Measurements from ENCODE around the gene C15orf61. TPM values are rescaled to one million over a fixed set of nuclear protein-coding genes. Genes with fewer than 3 reads are reported as not detected.

C15orf61 gene
- total RNA-seq, 1 experiment from 2014 or later: 13.3 TPM

DNA sequence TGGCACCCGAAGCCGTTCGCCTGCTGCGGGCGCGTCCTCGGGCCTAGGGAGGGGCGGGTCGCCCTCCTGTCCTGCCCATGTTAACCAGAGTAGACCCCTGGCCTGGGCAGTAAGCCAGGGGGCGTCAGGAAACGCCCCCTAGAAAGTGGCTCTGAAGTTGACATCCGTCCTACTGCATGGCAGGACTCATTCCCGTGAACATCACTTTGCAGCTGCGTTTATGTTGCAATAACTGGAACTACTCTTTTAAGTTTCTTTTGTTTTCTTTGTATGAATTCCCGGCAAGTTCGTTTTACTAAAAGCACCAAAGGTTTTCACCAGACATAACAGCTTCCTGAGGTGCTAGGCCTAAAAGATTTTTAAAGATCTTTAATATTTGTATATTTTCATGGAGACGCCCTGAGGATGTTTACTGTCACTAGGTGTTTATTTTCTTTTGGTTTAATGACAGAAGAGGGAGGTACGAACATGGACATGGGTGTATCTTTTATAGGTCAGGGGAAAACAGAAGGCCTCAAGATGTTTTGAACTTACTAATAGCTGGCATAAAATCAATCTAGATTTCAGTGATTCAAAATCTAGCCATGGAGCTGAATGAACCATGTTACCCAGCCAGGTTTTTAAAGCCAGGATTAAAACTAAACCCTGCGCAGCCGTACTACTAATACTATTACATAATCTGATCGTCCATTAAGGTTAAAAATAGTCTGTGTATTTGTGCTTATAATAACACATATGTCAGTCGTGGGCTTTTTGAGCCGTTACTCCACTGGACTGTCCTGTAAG, 1.0 kb downstream of the C15orf61 start:
- H3K9me3 ChIP-seq (ENCODE audit: low read length): no peaks in the 10 kb centered on the region
- peak overlapping the region; percentile 90 for H3K4me2 ChIP-seq (ENCODE audit: low read depth, low read length, poor library complexity, severe bottlenecking)
- peaks cover 8% of the 10 kb centered on the region for H3K36me3 ChIP-seq (ENCODE audit: insufficient read depth, low read length)
- no peaks in the 10 kb centered on the region for H3K9me2 ChIP-seq (replicated peaks; ENCODE audit: insufficient read depth, low read length)
- peak overlapping the region; percentile 78 for H3K4me3 ChIP-seq (ENCODE audit: low read length)
- H2AFZ ChIP-seq (ENCODE audit: low read length): peak overlapping the region; percentile 10; the same call in 1 of the 2 replicates
- peak overlapping the region; percentile 60 for H3K27ac ChIP-seq (ENCODE audit: low read length)
- H3K9ac ChIP-seq (ENCODE audit: low read length): peak overlapping the region; percentile 88
- H3K27me3 ChIP-seq (ENCODE audit: low read length): no peaks in the 10 kb centered on the region
- peaks cover 4% of the 10 kb centered on the region; the same call in 1 of the 2 replicates for H4K20me1 ChIP-seq (ENCODE audit: insufficient read depth, low read depth, low read length)
- peaks cover 30% of the 10 kb centered on the region for H3K4me1 ChIP-seq (ENCODE audit: low read length)
- DNase-seq: peak; percentile 59
- H3K79me2 ChIP-seq (ENCODE audit: low read length): peaks cover 46% of the 10 kb centered on the region

- Histone ChIP-seq H3K27ac (ENCODE audit: low read length) (no peak overlapping the region), H3K4me2 (ENCODE audit: low read depth, low read length, poor library complexity, severe bottlenecking) (peak overlapping the region; percentile 90), H3K9me3 (ENCODE audit: low read length) (no peaks in the 10 kb centered on the region), H3K9ac (ENCODE audit: low read length) (no peak overlapping the region), H3K27me3 (ENCODE audit: low read length) (no peaks in the 10 kb centered on the region), H4K20me1 (ENCODE audit: insufficient read depth, low read depth, low read length) (peaks cover 7% of the 10 kb centered on the region), H3K4me3 (ENCODE audit: low read length) (peak overlapping the region; percentile 78), H3K4me1 (ENCODE audit: low read length) (peaks cover 30% of the 10 kb centered on the region), H3K79me2 (ENCODE audit: low read length) (peaks cover 46% of the 10 kb centered on the region), H3K9me2 (replicated peaks; ENCODE audit: insufficient read depth, low read length) (no peaks in the 10 kb centered on the region), H3K36me3 (ENCODE audit: insufficient read depth, low read length) (peaks cover 19% of the 10 kb centered on the region), H2AFZ (ENCODE audit: low read length) (no peak overlapping the region)
- no peak for DNase-seq
Measured at GRCh38 chr15:67523330-67523729, 2.4 kb downstream of the C15orf61 start.

DNA sequence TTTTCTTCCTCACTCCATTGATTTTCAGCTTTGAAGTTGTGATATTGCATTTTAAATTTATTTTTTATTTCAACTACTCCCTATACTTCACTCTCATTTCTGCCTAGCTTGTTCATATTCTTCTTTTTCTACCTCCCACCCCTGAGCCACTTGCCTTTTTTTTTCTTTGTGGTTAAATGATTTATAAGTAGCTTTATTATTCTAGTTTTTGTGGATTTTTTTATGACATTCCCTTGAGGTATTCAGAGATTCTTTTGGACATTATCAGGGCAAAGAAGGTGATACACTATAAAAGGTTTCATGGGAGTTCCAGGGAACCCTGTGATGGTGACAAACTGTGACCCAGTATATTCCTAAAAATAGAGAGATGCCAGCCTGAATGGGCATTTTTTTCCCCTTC, 3.3 kb downstream of the C15orf61 start:
- H3K27me3 ChIP-seq (ENCODE audit: low read length): no peaks in the 10 kb centered on the region
- H4K20me1 ChIP-seq (ENCODE audit: insufficient read depth, low read depth, low read length): peaks cover 8% of the 10 kb centered on the region
- H3K27ac ChIP-seq (ENCODE audit: low read length): no peak overlapping the region
- peaks cover 24% of the 10 kb centered on the region for H3K36me3 ChIP-seq (ENCODE audit: insufficient read depth, low read length)
- H3K4me2 ChIP-seq (ENCODE audit: low read depth, low read length, poor library complexity, severe bottlenecking): no peak overlapping the region
- peaks cover 46% of the 10 kb centered on the region for H3K79me2 ChIP-seq (ENCODE audit: low read length)
- no peak for DNase-seq
- no peaks in the 10 kb centered on the region for H3K9me3 ChIP-seq (ENCODE audit: low read length)
- H3K4me1 ChIP-seq (ENCODE audit: low read length): peaks cover 30% of the 10 kb centered on the region
- H3K9ac ChIP-seq (ENCODE audit: low read length): no peak overlapping the region
- no peak overlapping the region for H2AFZ ChIP-seq (ENCODE audit: low read length)
- H3K9me2 ChIP-seq (replicated peaks; ENCODE audit: insufficient read depth, low read length): no peaks in the 10 kb centered on the region
- no peak overlapping the region for H3K4me3 ChIP-seq (ENCODE audit: low read length)

- H3K4me1 ChIP-seq (ENCODE audit: low read length): peaks cover 10% of the 10 kb centered on the region; the same call in 1 of the 2 replicates
- H3K27ac ChIP-seq (ENCODE audit: low read length): no peak overlapping the region
- no peak for DNase-seq
- no peak overlapping the region for H2AFZ ChIP-seq (ENCODE audit: low read length)
- H3K9me2 ChIP-seq (replicated peaks; ENCODE audit: insufficient read depth, low read length): no peaks in the 10 kb centered on the region
- H3K9me3 ChIP-seq (ENCODE audit: low read length): no peaks in the 10 kb centered on the region
- peaks cover 19% of the 10 kb centered on the region for H3K79me2 ChIP-seq (ENCODE audit: low read length)
- no peaks in the 10 kb centered on the region for H3K27me3 ChIP-seq (ENCODE audit: low read length)
- H3K9ac ChIP-seq (ENCODE audit: low read length): no peak overlapping the region
- H3K4me3 ChIP-seq (ENCODE audit: low read length): no peak overlapping the region
- H3K36me3 ChIP-seq (ENCODE audit: insufficient read depth, low read length): peaks cover 24% of the 10 kb centered on the region
- H4K20me1 ChIP-seq (ENCODE audit: insufficient read depth, low read depth, low read length): peaks cover 8% of the 10 kb centered on the region
- H3K4me2 ChIP-seq (ENCODE audit: low read depth, low read length, poor library complexity, severe bottlenecking): no peak overlapping the region
Measured at GRCh38 chr15:67528513-67528912, 7.6 kb downstream of the C15orf61 start.

DNA sequence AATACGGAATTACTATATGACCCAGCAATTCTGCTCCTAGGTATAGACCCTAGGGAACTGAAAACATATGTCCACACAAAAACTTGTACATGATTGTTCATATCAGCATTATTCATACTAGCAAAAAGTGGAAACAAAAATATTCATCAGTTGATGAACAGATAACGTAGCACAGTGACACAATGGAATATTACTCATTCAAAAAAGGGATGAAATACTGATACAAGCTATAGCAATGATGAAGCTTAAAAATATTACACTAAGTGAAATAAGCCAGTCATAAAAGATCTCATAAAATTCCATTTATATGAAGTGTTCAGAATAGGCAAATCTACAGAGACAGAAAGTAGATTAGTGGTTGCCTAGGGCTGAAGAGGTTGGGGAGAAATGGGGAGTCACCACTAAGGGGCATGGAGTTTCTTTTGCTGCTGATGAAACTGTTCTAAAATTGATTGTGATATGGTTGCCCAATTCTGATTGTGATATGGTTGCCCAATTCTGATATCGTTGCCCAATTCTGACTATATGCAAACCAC, 10.5 kb downstream of the C15orf61 start:
- no peak for DNase-seq
- Histone ChIP-seq H3K9me2 (replicated peaks; ENCODE audit: insufficient read depth, low read length) (no peaks in the 10 kb centered on the region), H3K4me3 (ENCODE audit: low read length) (no peak overlapping the region), H3K4me1 (ENCODE audit: low read length) (0 out of 2 replicates have a peak, but pooled peaks cover 2% of the 10 kb centered on the region), H3K36me3 (ENCODE audit: insufficient read depth, low read length) (peaks cover 21% of the 10 kb centered on the region), H4K20me1 (ENCODE audit: insufficient read depth, low read depth, low read length) (peaks cover 4% of the 10 kb centered on the region; the same call in 1 of the 2 replicates), H2AFZ (ENCODE audit: low read length) (no peak overlapping the region), H3K4me2 (ENCODE audit: low read depth, low read length, poor library complexity, severe bottlenecking) (no peak overlapping the region), H3K27ac (ENCODE audit: low read length) (no peak overlapping the region), H3K9me3 (ENCODE audit: low read length) (no peaks in the 10 kb centered on the region), H3K9ac (ENCODE audit: low read length) (no peak overlapping the region), H3K79me2 (ENCODE audit: low read length) (no peaks in the 10 kb centered on the region), H3K27me3 (ENCODE audit: low read length) (no peaks in the 10 kb centered on the region)

GRCh38 chr15:67533873-67534272, 12.9 kb downstream of the C15orf61 start:
- H3K9me2 ChIP-seq (replicated peaks; ENCODE audit: insufficient read depth, low read length): no peaks in the 10 kb centered on the region
- no peak overlapping the region for H3K9ac ChIP-seq (ENCODE audit: low read length)
- DNase-seq: peak; percentile 22
- no peaks in the 10 kb centered on the region for H3K27me3 ChIP-seq (ENCODE audit: low read length)
- no peak overlapping the region for H2AFZ ChIP-seq (ENCODE audit: low read length)
- H4K20me1 ChIP-seq (ENCODE audit: insufficient read depth, low read depth, low read length): no peaks in the 10 kb centered on the region
- no peak overlapping the region for H3K4me2 ChIP-seq (ENCODE audit: low read depth, low read length, poor library complexity, severe bottlenecking)
- H3K4me3 ChIP-seq (ENCODE audit: low read length): no peak overlapping the region
- no peak overlapping the region for H3K27ac ChIP-seq (ENCODE audit: low read length)
- H3K9me3 ChIP-seq (ENCODE audit: low read length): no peaks in the 10 kb centered on the region
- no peaks in the 10 kb centered on the region for H3K36me3 ChIP-seq (ENCODE audit: insufficient read depth, low read length)
- H3K79me2 ChIP-seq (ENCODE audit: low read length): no peaks in the 10 kb centered on the region
- peaks cover 4% of the 10 kb centered on the region for H3K4me1 ChIP-seq (ENCODE audit: low read length)

- no peaks in the 10 kb centered on the region for H3K79me2 ChIP-seq (ENCODE audit: low read length)
- H3K4me1 ChIP-seq (ENCODE audit: low read length): peaks cover 9% of the 10 kb centered on the region
- H3K9ac ChIP-seq (ENCODE audit: low read length): no peak overlapping the region
- no peak overlapping the region for H3K4me2 ChIP-seq (ENCODE audit: low read depth, low read length, poor library complexity, severe bottlenecking)
- H4K20me1 ChIP-seq (ENCODE audit: insufficient read depth, low read depth, low read length): no peaks in the 10 kb centered on the region
- H3K27ac ChIP-seq (ENCODE audit: low read length): no peak overlapping the region
- H3K9me3 ChIP-seq (ENCODE audit: low read length): no peaks in the 10 kb centered on the region
- no peaks in the 10 kb centered on the region for H3K27me3 ChIP-seq (ENCODE audit: low read length)
- H3K4me3 ChIP-seq (ENCODE audit: low read length): no peak overlapping the region
- no peak overlapping the region for H2AFZ ChIP-seq (ENCODE audit: low read length)
- no peaks in the 10 kb centered on the region for H3K9me2 ChIP-seq (replicated peaks; ENCODE audit: insufficient read depth, low read length)
- H3K36me3 ChIP-seq (ENCODE audit: insufficient read depth, low read length): no peaks in the 10 kb centered on the region
- peak; percentile 30 for DNase-seq
Measured at GRCh38 chr15:67534360-67534759, 13.4 kb downstream of the C15orf61 start.

DNA sequence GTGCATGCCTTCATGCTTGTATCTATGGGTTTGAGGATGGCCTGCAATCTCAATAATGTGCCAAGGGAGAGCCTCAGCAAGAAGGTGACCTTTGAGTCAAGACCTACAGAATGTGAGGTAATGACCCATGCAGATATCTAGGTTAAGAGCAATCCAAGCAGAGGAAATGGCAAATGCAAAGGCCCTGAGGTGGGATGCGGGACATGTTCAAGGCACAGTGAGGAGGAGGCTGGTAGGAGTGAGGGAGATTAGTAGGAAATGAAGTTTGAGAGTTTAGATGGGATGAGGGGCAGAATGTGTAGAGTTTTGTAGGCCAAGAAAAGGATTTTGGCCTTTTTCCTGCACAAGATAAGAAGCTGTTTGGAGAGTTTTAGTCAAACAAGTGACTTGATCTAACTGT, 16.8 kb downstream of the C15orf61 start:
- Histone ChIP-seq H3K79me2 (ENCODE audit: low read length) (peaks cover 8% of the 10 kb centered on the region), H3K4me1 (ENCODE audit: low read length) (peaks cover 28% of the 10 kb centered on the region), H3K9ac (ENCODE audit: low read length) (no peak overlapping the region), H3K9me2 (replicated peaks; ENCODE audit: insufficient read depth, low read length) (no peaks in the 10 kb centered on the region), H3K36me3 (ENCODE audit: insufficient read depth, low read length) (no peaks in the 10 kb centered on the region), H4K20me1 (ENCODE audit: insufficient read depth, low read depth, low read length) (no peaks in the 10 kb centered on the region), H3K4me3 (ENCODE audit: low read length) (no peak overlapping the region), H3K9me3 (ENCODE audit: low read length) (no peaks in the 10 kb centered on the region), H2AFZ (ENCODE audit: low read length) (no peak overlapping the region), H3K27ac (ENCODE audit: low read length) (no peak overlapping the region), H3K27me3 (ENCODE audit: low read length) (no peaks in the 10 kb centered on the region), H3K4me2 (ENCODE audit: low read depth, low read length, poor library complexity, severe bottlenecking) (no peak overlapping the region)
- DNase-seq: peak; percentile 24

Measured in Karpas-422 (cell line).